ENCODE results near the gene PDE9A. TPM values are rescaled to one million over a fixed set of nuclear protein-coding genes. Genes with fewer than 3 reads are reported as not detected.

Gene PDE9A
- polyA plus RNA-seq, 1 experiment, result 0.14 TPM

- no peak for DNase-seq (ENCODE audit: low read depth, low spot score)
- TF ChIP-seq CTCF (IDR thresholded peaks at IDR 0.05; ENCODE audit: low read depth, low read length), result no peak
- CTCF ChIA-PET, result no interaction called here
- Histone ChIP-seq H3K9me3 (ENCODE audit: control insufficient read depth, insufficient read depth, low read length) (no peaks in the 10 kb centered on the region; the same call in 1 of the 2 replicates), H3K4me3 (ENCODE audit: low read depth, low read length) (no peak overlapping the region), H3K27ac (ENCODE audit: low read depth, low read length) (no peak overlapping the region), H3K27me3 (ENCODE audit: control insufficient read depth, insufficient read depth, low read length) (no peaks in the 10 kb centered on the region)
- POLR2A ChIA-PET, result no interaction called here
These were observed 107.0 kb downstream of the PDE9A start for GRCh38 chr21:42760361-42760950.

- no peak overlapping the region for H3K27ac ChIP-seq (ENCODE audit: low read depth, low read length)
- no peaks in the 10 kb centered on the region; the same call in 1 of the 2 replicates for H3K9me3 ChIP-seq (ENCODE audit: control insufficient read depth, insufficient read depth, low read length)
- ChIA-PET CTCF (no interaction called here), POLR2A (no interaction called here)
- DNase-seq (ENCODE audit: low read depth, low spot score), result no peak
- TF ChIP-seq CTCF (IDR thresholded peaks at IDR 0.05; ENCODE audit: low read depth, low read length), result no peak
- no peak overlapping the region for H3K4me3 ChIP-seq (ENCODE audit: low read depth, low read length)
- no peaks in the 10 kb centered on the region for H3K27me3 ChIP-seq (ENCODE audit: control insufficient read depth, insufficient read depth, low read length)
These were observed 107.7 kb downstream of the PDE9A start for GRCh38 chr21:42760951-42761751.

- no peak for DNase-seq (ENCODE audit: low read depth, low spot score)
- no peak for TF ChIP-seq CTCF (IDR thresholded peaks at IDR 0.05; ENCODE audit: low read depth, low read length)
- CTCF ChIA-PET, result no interaction called here
- Histone ChIP-seq H3K27me3 (ENCODE audit: control insufficient read depth, insufficient read depth, low read length) (no peaks in the 10 kb centered on the region), H3K9me3 (ENCODE audit: control insufficient read depth, insufficient read depth, low read length) (no peaks in the 10 kb centered on the region; the same call in 1 of the 2 replicates), H3K27ac (ENCODE audit: low read depth, low read length) (no peak overlapping the region), H3K4me3 (ENCODE audit: low read depth, low read length) (no peak overlapping the region)
- POLR2A ChIA-PET, result no interaction called here
These were observed 108.4 kb downstream of the PDE9A start for GRCh38 chr21:42761776-42762335.

- H3K27ac ChIP-seq (ENCODE audit: low read depth, low read length), result no peak overlapping the region
These were observed 110.4 kb downstream of the PDE9A start for GRCh38 chr21:42763581-42764442.

More at GRCh38 chr21:42763581-42764442, 110.4 kb downstream of the PDE9A start:
- Histone ChIP-seq H3K4me3 (ENCODE audit: low read depth, low read length) (no peak overlapping the region), H3K9me3 (ENCODE audit: control insufficient read depth, insufficient read depth, low read length) (no peaks in the 10 kb centered on the region), H3K27me3 (ENCODE audit: control insufficient read depth, insufficient read depth, low read length) (peaks cover 3% of the 10 kb centered on the region)
- no peak for TF ChIP-seq CTCF (IDR thresholded peaks at IDR 0.05; ENCODE audit: low read depth, low read length)
- ChIA-PET CTCF (no interaction called here), POLR2A (no interaction called here)
- no peak for DNase-seq (ENCODE audit: low read depth, low spot score)
